ENCODE data around the gene THOC6.

THOC6 gene

DNA sequence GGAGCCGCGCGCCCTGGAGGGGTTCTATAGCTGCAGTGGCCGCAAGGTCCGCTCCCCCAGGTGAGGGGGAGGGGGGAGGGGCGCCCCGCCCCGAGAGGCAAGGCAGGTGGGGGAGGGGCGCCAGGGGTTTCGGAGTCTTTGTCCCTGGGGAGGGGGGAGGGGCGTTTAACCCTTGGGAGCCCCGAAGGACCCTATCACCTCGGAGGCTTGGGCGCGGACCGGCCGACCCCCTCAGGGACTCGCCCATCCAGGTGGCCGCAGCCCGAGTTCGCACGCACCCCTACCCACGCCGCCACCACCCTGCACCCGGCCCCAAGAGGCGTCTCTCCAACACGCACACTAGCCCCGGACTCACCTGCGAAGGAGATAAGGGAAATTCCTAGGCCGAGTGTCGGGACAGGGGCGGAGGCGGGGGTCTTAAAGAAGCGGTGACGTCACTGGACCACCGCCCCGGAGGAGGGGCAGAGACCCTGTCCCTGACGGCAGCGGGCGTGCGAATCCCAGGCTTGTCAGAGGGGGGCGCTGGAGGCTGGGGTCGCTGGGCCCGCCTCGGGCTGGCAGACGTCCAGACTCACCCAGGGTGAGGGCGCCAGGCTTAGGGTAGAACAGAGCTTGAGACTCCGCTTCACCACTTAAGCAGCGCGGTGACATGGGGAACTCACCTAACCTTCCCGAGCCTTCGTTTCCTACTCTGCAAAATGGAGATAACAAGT is 5.9 kb upstream of the THOC6 start, which contains the start of gene CLDN6:
Gene CLDN6 (minus strand): TSS at position 390 of the 713 bp plus-strand sequence. CDS start 2,162 bp downstream, outside the sequence.
- peak; percentile 80 for DNase-seq

DNA sequence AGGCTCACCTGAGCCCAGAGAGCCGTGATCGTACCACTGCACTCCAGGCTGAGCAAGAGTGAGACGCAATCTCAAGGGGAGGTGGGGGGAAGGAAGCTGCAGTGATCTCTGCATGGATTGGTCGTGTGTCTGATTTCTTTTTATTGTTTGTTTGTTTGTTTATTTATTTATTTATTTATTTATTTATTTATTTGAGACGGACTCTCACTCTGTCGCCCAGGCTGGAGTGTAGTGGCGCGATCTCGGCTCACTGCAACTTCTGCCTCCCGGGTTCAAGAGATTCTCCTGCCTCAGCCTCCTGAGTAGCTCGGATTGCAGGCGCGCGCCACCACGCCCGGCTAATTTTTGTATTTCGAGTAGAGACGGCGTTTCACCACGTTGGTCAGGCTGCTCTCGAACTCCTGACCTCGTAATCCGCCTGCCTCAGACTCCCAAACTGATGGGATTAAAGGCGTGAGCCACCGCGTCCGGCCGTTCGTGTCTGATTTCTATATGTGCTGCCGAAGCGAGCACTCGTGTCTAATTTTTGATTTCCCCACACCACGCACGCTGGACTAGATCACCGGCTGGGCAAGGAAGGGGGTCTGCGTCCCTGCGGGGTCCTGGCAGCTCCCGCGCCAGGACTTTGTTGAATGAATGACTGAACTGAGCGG is 4.1 kb upstream of the THOC6 start:
- DNase-seq = no peak

DNA sequence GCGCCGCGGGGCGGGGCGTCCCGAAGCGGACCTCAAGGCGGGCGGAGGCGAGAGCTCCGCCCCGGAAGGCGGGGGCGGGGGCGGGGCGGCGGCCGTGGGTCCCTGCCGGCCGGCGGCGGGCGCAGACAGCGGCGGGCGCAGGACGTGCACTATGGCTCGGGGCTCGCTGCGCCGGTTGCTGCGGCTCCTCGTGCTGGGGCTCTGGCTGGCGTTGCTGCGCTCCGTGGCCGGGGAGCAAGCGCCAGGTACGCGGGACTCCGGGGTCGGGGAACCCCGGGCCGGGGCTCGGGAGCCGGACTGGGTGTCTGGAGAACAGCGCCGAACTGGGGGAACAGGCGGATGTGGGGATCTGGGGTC is 3.6 kb upstream of the THOC6 start, which contains the start of gene TNFRSF12A:
Gene TNFRSF12A (plus strand): TSS at position 122 of the 357 bp plus-strand sequence. CDS start 30 bp downstream, at position 152.
- peak; percentile 94 for DNase-seq

DNA sequence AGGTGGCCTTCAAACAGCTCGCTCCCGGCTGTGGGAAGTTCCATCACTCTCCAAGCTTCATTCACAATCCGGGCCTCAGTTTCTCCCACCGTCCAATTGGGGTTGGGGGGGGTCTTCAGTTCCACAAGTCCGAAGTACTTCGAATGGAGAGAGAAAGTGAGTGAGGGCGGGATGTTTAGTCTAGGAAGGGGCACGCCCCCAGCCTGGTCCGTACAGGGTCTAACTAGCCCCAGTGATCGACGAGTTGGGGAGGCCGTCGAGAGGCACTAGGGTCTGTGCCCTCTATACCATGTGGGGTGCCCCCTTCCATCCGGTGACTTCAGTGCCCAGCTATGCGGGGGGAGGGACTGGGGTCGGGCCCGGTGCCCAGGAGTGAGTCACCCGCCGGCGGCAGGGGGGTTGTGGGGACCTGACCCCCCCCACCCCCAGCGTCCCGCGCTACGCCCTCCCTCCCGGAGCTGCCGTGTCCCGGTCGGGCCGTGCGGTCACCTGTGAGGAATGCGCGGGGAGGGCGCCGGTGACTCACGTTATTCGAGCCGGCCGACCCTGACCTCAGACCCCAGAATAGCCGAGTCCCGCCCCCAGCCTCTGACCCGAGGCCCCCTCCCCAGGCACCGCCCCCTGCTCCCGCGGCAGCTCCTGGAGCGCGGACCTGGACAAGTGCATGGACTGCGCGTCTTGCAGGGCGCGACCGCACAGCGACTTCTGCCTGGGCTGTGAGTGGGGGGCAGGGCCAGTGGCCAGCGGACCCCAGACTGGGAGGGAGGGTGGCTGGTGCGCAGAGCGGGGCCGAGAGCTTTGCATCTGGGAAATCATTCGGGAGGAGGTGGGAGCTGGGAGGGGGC is 3.0 kb upstream of the THOC6 start:
- peak; percentile 74 for DNase-seq

DNA sequence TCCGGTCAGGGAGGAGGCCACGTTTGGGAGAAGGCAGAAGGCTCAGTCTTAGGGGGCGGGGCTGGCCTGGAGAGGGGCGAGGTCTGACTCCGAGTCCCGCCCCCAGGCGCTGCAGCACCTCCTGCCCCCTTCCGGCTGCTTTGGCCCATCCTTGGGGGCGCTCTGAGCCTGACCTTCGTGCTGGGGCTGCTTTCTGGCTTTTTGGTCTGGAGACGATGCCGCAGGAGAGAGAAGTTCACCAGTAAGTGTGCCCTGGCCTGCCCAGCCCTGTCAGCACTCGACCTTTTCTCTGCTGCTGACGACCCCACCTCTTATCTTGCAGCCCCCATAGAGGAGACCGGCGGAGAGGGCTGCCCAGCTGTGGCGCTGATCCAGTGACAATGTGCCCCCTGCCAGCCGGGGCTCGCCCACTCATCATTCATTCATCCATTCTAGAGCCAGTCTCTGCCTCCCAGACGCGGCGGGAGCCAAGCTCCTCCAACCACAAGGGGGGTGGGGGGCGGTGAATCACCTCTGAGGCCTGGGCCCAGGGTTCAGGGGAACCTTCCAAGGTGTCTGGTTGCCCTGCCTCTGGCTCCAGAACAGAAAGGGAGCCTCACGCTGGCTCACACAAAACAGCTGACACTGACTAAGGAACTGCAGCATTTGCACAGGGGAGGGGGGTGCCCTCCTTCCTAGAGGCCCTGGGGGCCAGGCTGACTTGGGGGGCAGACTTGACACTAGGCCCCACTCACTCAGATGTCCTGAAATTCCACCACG is 2.2 kb upstream of the THOC6 start:
- peak; percentile 88 for DNase-seq

DNA sequence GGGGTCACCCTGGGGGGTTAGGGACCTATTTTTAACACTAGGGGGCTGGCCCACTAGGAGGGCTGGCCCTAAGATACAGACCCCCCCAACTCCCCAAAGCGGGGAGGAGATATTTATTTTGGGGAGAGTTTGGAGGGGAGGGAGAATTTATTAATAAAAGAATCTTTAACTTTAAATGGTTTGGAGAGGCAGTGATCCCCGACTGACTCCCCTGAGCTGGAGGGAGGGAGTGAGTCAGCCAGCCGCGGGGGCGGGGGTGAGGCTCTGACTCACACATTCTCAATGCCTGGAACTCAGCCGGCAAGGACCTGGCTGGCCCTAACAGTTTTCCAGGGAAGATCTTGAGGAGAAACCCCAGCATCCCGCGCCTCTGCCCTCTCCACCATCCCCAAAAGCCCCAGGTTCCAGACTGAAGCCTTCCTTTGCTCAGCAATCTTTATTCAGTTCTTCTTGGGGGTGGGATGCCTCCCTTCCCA is 1.6 kb upstream of the THOC6 start:
- DNase-seq = peak; percentile 47

DNA sequence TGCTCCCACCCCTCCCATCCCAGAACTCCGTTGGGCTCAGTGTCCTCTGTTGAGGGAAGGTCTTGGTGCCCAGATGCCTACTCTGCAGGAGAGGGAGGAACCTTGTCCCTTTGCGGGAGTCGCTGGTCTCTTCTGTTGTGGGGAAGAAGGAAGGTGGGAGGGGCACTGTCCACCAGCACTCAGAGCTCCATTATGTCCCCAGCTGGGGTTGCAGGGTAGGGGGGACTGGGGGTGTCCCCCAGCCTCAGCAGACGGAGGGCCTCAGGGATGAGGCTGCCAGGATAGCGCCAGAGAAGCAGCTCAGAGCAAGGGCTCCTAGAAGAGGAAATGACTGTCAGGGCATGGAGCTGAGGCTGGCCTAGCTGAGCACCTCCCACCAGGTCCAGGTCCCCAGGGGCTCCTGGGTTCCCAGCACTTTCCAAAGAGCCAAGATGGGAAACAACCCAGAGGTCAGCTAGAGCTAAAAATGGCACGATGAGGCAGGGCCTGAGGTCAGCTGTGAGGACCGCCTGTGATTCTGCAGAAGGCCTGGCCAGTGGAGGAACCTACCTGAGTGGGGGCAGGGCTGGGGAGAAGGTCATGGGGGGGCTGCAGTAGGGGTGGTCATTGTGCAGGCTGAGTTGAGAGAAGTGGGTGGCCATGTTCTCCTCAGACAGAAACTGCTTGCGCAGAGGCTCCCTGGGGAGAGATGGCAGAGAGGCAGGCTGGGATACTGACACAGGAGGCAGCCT is 986 bp upstream of the THOC6 start:
- DNase-seq = peak; percentile 12

DNA sequence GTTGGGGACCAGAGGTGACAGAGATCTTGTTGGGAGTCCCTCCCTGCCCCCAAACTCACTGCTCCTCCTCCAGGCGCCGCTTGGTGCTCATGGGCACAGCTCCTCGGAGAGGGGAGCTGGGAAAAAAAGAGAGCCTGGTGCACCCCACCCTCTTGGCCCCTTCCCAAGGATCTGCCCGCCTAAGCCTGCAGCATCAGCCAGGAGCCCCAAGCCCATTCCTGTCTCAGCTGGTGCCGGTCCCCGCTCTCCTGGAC is 493 bp upstream of the THOC6 start:
- peak; percentile 59 for DNase-seq

DNA sequence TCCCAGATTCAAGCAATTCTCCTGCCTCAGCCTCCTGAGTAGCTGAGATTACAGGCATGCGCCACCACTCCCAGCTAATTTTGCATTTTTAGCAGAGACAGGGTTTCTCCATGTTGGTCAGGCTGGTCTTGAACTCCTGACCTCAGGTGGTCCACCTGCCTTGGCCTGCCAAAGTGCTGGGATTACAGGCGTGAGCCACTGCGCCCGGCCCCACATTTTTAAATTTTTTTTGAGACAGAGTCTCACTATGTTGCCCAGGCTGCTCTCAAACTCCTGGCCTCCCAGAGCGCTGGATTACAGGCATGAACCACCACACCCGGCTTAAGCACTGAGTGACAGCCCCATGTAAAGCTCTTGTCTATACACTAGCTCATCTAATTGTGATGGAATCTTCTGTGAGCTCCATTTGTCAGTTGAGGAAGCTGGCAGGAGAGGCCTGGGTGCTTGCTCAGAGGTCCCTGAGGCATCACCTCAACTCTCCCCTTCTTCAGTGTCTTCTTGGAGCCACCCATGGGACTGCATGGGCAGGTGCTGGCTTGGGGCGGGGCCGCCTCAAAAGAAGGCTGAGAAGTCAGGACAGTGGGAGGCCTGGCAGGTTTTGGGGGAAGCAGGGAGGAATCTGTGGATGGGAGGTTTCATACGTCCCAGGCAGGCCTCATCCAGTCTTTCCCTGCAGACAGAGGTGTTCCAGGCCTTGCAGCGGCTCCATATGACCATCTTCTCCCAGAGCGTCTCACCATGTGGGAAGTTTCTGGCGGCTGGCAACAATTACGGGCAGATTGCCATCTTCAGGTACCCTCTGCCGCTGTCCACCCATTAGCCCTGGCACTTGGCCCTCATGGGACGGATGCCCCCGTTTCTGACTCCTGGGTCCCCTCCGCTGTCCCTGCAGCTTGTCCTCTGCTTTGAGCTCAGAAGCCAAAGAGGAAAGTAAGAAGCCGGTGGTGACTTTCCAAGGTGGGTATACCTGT is 1.5 kb downstream of the THOC6 start:
- DNase-seq = no peak

DNA sequence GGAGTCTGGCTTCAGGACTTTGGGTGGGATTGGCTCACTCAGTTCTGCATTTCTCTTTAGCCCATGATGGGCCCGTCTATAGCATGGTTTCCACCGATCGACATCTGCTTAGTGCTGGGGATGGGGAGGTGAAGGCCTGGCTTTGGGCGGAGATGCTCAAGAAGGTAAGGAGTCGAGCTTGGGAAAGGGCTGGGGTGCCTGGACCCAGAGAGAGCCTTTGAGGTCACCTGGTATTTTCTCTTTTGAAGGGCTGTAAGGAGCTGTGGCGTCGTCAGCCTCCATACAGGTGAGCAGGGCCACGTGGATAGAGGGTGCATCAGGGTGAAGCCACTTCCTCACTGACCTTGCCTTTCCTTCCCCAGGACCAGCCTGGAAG is 2.2 kb downstream of the THOC6 start:
- no peak for DNase-seq

DNA sequence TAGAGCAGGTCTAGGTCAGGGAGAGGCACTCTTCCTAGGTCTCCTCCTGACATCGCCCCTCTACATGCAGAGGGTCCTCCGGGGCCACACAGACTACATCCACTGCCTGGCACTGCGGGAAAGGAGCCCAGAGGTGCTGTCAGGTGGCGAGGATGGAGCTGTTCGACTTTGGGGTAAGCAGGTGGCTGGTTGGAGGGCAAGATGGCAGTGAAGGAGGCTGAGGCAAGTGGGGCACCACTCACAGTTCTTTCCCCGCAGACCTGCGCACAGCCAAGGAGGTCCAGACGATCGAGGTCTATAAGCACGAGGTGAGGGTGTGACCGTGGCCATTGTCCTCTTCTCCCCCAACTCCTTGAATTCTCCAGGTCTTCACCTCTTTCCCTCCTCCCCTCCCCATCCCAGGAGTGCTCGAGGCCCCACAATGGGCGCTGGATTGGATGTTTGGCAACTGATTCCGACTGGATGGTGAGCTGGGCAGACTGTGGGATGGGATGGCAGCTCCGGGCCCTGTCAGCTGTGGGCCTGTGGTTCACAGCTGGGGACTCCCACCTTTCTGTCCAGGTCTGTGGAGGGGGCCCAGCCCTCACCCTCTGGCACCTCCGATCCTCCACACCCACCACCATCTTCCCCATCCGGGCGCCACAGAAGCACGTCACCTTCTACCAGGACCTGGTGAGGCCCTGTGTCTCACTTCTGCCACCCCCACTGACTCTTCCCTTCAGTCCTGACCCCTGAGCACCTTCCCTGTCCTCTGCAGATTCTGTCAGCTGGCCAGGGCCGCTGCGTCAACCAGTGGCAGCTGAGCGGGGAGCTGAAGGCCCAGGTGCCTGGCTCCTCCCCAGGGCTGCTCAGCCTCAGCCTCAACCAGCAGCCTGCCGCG is 3.0 kb downstream of the THOC6 start:
- no peak for DNase-seq

DNA sequence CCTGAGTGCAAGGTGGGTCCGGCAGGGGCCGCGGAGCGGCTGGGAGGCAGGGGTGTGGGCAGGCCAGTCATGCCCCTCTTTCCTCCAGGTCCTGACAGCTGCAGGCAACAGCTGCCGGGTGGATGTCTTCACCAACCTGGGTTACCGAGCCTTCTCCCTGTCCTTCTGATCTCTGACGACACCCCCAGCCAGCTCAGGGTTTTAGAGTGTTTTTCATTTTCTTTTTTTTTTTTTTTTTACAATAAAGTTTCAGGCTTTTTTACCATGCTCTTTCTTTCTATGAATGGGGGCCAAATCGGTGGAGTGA is 3.6 kb downstream of the THOC6 start:
- no peak for DNase-seq

DNA sequence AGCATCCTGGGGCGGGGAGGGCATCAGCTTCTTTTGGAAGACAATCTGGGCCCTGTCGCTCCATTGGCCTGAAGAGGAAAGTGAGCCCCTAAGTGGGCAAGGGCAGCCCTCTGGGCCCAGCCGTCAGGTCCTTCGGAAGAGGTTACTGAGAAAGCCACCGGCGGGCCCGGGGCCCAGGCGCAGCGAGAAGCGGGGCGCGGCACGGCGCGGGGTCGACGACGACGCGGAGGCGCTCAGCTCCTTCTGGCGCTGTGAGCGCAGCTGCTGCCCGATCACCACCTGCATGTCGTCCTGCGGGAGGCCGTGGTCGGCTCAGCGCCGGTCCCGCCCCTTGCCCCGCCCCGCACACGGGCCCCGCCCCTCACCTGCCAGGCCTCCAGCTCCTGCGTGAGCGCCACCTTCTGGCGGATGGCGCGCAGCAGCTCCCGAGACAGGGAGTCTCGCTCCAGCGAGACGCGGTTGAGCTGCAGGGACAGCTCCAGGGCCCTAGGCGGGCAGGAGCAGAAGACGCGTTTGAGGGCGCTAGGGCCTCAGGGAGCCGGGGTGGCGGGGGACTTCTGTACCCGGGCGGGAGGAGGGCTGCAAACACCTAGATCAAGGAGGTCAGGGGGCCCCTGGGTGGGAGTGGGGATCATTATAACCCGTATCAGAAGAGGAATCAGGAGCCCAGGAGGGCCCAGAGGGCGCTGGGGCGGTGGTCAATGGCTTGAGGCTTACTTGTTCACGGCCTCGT is 4.3 kb downstream of the THOC6 start:
- peak; percentile 97 for DNase-seq

DNA sequence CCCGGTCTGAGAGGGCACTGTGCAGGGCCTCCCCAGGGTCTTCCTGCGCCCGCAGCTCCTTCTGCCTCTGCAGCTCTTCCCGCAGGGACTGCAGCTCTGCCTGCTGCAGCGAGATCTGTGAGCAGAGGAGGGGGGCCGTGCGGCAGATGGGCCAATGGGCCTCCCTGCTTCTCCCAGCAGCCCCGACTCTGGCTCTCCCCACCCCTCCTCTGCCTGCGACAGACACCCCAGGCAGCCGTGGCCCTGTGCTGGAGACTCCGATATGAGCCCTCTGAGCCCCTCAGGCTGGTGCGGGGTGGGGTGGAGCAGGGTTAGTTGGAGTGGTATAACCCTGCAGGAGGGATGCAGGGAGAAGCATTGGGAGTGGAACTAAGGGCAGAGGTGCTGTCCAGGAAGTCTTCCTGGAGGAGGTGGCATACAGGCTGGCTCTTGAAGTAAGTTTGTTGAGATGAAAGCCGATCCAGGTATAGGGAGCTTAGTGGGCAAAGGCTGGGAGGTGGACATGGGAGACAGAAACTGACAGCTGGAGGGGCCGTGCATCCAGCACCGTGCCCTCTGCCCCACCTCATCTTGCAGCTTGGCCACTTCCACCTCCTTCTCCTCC is 5.0 kb downstream of the THOC6 start:
- DNase-seq = no peak

DNA sequence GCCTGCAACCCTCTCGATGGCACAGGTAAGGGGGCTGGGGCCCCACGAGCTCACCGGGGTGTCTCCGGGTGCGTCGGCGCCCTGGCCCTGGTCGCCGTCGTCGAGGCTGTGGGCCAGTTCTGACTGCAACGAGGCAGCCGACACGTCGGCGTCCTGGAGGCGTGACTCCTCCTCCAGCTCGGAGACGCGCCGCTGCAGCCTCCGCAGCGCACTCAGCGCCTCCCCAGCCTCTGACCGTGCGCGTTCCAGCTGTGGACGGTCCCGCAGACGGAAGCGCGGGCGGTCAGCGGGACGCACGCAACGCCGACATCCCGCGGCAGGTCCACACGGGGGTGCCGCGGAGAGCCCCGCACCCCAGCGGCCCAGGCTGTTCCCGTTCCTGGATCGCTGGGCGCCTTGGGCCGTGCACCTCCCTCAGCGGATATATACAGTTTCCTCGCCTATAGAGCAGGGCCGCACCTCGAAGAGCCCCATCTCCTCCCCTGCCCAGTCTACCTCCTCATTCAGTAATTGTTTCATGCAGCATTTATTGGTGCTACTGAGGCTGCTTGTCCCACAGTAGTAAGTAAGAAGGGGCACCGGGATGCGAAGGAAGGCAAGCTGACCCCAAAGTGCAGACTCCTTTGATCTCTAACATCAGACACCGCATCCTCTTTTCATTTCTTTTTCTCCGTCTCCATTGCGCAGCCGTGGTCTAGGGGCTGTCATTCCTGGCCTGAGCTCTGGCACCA is 5.8 kb downstream of the THOC6 start:
- peak; percentile 74 for DNase-seq

DNA sequence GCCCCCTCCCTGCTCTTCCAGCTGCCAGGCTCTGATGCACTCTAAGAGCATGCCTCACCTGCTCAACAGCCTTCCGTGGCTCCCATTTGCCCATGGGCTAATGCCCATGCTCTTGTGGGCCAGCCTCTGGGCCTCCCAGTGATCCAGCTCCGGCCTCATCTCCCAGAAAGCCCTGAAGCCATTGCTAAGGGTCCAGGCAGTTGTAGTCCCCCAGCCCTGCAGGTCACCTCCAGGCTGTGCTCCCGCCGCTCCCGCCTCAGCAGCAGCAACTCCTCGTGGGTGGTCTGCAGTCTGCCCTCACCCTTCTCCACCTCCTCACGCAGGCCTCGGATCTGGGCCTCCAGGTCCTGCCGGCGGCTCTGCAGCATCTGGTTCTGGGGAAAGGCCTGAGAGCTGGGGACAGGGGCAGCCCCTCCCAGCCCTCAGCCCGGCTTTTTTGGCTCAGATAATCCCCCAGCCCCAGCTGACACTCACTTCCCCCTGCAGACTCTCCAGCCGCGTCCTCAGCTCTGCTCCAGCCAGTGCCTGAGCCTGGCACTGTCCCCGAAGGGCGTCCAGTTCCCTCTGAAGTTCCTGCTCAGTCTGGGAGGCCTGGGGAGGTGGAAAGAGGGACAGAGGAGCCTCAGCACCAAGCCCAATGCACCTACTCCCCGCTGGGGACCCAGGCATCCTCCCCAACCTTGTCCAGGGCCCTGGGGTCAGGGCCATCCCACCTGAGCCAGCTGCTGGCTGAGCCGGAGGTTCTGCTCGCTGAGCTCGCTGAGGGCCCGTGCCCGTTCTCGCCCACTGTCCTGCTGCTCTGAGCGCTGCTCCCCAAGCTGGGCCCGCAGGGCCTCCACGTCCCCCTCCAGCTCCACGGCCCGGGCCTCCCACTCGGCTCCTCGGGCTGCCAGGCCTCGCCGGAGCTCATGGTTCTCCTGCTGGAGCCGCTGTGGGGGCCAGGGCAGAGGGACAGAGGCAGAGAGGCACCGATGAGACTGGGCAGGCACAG is 6.7 kb downstream of the THOC6 start:
- DNase-seq = no peak

DNA sequence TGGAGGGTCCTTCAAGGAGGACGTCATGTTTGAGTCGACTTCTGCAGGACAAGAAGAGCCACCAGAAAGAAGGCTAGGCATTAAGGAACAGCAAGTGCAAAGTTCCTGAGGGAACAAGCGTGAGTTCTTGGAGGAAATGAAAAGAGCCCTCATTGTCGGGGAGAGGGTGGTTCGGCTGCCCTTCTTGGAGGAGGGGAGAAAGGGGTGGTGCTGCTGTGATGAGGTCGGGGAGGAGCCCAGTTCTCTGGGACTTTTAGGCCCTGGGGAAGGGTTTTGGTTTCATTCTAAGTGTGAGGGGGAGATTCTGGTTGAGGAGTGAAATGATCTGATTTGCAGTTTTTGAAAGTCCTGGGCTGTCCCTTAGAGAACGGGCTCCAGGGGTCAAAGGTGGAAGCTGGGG is 8.8 kb downstream of the THOC6 start:
- DNase-seq = peak; percentile 43
